ENCODE results near the gene COL4A1. TPM values are rescaled to one million over a fixed set of nuclear protein-coding genes. Genes with fewer than 3 reads are reported as not detected.

The COL4A1 gene
- total and polyA plus RNA-seq, 2 experiments from 2014 or later, result 184 to 519 TPM

GRCh38 chr13:110140099-110140498, 166.9 kb downstream of the COL4A1 start:
- TF ChIP-seq EZH2 (IDR thresholded peaks at IDR 0.05; ENCODE audit: insufficient read depth, poor library complexity, severe bottlenecking) (no peak), EZH2phosphoT487 (IDR thresholded peaks at IDR 0.05; ENCODE audit: insufficient read depth, low read depth) (no peak)
- no peak overlapping the region for H3K4me2 ChIP-seq (ENCODE audit: unreplicated experiment)
- WGBS, 2 experiments (ENCODE audit: low coverage in 1 of 2, low lambda C conversion rate in 2 of 2, missing lambda C conversion rate in 2 of 2), result 93 to 94% methylated on average over 3 of the region's 3 CpGs
- H3K9me2 ChIP-seq (ENCODE audit: insufficient read depth), result no peaks in the 10 kb centered on the region
- peaks cover 7% of the 10 kb centered on the region for H3K4me1 ChIP-seq (ENCODE audit: insufficient read depth)
- no peaks in the 10 kb centered on the region for H3K9me3 ChIP-seq (ENCODE audit: low read depth)
- no peaks in the 10 kb centered on the region for H3K79me2 ChIP-seq (ENCODE audit: insufficient read depth)
- no peak for DNase-seq
- in situ Hi-C loops (cut with MboI), result no loop called here
- no peak overlapping the region for H2AFZ ChIP-seq
- no peaks in the 10 kb centered on the region for H3K36me3 ChIP-seq (ENCODE audit: low read depth)
- no peak overlapping the region for H3K9ac ChIP-seq
- peaks cover 15% of the 10 kb centered on the region; the same call in 1 of the 2 replicates for H3F3A ChIP-seq (ENCODE audit: insufficient read depth)
- H3K27me3 ChIP-seq (replicated peaks; ENCODE audit: insufficient read depth), result no peaks in the 10 kb centered on the region
- H3K4me3 ChIP-seq, result no peak overlapping the region
- H3K27ac ChIP-seq, result no peak overlapping the region
- no peaks in the 10 kb centered on the region for H4K20me1 ChIP-seq (ENCODE audit: insufficient read depth)

DNA sequence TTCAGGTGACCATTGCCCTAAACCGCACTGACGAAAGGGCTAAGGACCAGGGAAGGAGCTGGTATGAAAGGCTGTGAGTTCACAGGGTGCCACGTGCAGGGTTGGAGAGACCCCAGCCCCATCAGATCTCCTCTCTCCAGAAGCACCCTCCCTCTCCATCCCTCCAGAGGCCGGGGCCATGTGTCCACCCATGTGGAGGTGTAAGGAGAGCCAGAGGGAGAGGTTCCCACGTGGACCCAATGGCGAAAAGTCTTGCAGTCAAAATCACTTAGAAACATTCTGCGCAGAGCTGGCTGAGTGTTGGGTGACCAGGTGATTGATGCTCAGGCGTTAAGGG, 168.3 kb downstream of the COL4A1 start:
- H3K9ac ChIP-seq, result peak overlapping the region; percentile 70

DNA sequence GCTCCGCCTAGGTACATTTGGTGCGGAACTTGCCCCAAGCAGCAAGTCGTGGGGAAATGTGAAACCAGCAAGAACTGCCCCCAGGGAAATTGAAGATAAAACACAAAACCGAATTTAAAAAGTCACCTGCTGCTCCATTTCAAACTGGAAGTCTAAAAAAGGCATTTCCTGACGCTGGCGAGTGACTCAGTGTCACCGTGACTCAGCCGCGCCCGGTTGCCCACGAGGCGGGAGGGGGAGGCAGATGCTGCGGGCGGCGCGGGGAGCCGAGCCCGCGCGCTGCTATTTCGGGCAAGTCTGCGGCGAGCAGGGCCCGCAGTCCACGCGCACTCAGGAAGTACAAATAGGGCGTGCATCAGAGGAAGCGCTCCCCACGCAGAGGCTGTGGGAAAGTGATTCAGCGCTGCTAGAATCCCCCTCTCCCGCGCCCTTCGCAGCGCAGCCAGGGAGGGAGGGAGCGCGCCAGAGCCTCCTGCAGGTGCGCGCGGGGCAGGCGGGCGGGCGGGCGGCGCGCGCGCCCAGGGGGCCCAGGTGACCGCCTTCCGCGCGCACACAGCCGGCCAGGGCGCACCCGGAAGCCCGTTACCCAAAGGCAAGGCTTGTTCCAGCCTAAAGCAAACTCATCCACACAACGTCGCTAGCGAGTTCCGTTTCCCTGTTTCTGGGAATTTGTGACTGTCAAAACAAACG, 168.8 kb downstream of the COL4A1 start:
- peak; percentile 93 for DNase-seq
- H3K36me3 ChIP-seq (ENCODE audit: low read depth), result no peaks in the 10 kb centered on the region
- TF ChIP-seq EZH2phosphoT487 (IDR thresholded peaks at IDR 0.05; ENCODE audit: insufficient read depth, low read depth) (no peak), EZH2 (IDR thresholded peaks at IDR 0.05; ENCODE audit: insufficient read depth, poor library complexity, severe bottlenecking) (no peak)
- H3K79me2 ChIP-seq (ENCODE audit: insufficient read depth), result no peaks in the 10 kb centered on the region
- no peaks in the 10 kb centered on the region for H3K9me2 ChIP-seq (ENCODE audit: insufficient read depth)
- H3F3A ChIP-seq (ENCODE audit: insufficient read depth), result peaks cover 15% of the 10 kb centered on the region; the same call in 1 of the 2 replicates
- no peak overlapping the region for H3K27ac ChIP-seq
- WGBS, 2 experiments (ENCODE audit: low coverage in 1 of 2, low lambda C conversion rate in 2 of 2, missing lambda C conversion rate in 2 of 2), result 1 to 2% methylated on average over 38 to 47 of the region's 60 CpGs
- peak overlapping the region; percentile 82 for H3K4me2 ChIP-seq (ENCODE audit: unreplicated experiment)
- H3K9ac ChIP-seq, result peak overlapping the region; percentile 70
- peaks cover 7% of the 10 kb centered on the region for H3K4me1 ChIP-seq (ENCODE audit: insufficient read depth)
- peak overlapping the region; percentile 72 for H3K4me3 ChIP-seq
- H2AFZ ChIP-seq, result peak overlapping the region; percentile 73
- H3K9me3 ChIP-seq (ENCODE audit: low read depth), result no peaks in the 10 kb centered on the region
- no peaks in the 10 kb centered on the region for H3K27me3 ChIP-seq (replicated peaks; ENCODE audit: insufficient read depth)
- in situ Hi-C loops (cut with MboI), result no loop called here
- no peaks in the 10 kb centered on the region for H4K20me1 ChIP-seq (ENCODE audit: insufficient read depth)

More for the DNA sequence above, 168.3 kb downstream of the COL4A1 start:
- no peaks in the 10 kb centered on the region for H4K20me1 ChIP-seq (ENCODE audit: insufficient read depth)
- peaks cover 15% of the 10 kb centered on the region; the same call in 1 of the 2 replicates for H3F3A ChIP-seq (ENCODE audit: insufficient read depth)
- no peaks in the 10 kb centered on the region for H3K79me2 ChIP-seq (ENCODE audit: insufficient read depth)
- no peak for DNase-seq
- H2AFZ ChIP-seq, result peak overlapping the region; percentile 73
- H3K27me3 ChIP-seq (replicated peaks; ENCODE audit: insufficient read depth), result no peaks in the 10 kb centered on the region
- in situ Hi-C loops (cut with MboI), result no loop called here
- H3K27ac ChIP-seq, result no peak overlapping the region
- TF ChIP-seq EZH2 (IDR thresholded peaks at IDR 0.05; ENCODE audit: insufficient read depth, poor library complexity, severe bottlenecking) (no peak), EZH2phosphoT487 (IDR thresholded peaks at IDR 0.05; ENCODE audit: insufficient read depth, low read depth) (no peak)
- H3K36me3 ChIP-seq (ENCODE audit: low read depth), result no peaks in the 10 kb centered on the region
- H3K4me2 ChIP-seq (ENCODE audit: unreplicated experiment), result peak overlapping the region; percentile 82
- peaks cover 7% of the 10 kb centered on the region for H3K4me1 ChIP-seq (ENCODE audit: insufficient read depth)
- H3K9me3 ChIP-seq (ENCODE audit: low read depth), result no peaks in the 10 kb centered on the region
- peak overlapping the region; percentile 72 for H3K4me3 ChIP-seq
- 27 to 33% methylated on average over 8 of the region's 8 CpGs for WGBS, 2 experiments (ENCODE audit: low coverage in 1 of 2, low lambda C conversion rate in 2 of 2, missing lambda C conversion rate in 2 of 2)
- H3K9me2 ChIP-seq (ENCODE audit: insufficient read depth), result no peaks in the 10 kb centered on the region

- H3K4me2 ChIP-seq (ENCODE audit: unreplicated experiment), result peak overlapping the region; percentile 82
- no peak for TF ChIP-seq EZH2 (IDR thresholded peaks at IDR 0.05; ENCODE audit: insufficient read depth, poor library complexity, severe bottlenecking)
- TF ChIP-seq EZH2phosphoT487 (IDR thresholded peaks at IDR 0.05; ENCODE audit: insufficient read depth, low read depth), result no peak
- H3K9ac ChIP-seq, result peak overlapping the region; percentile 70
- no peaks in the 10 kb centered on the region for H3K27me3 ChIP-seq (replicated peaks; ENCODE audit: insufficient read depth)
- peaks cover 11% of the 10 kb centered on the region; the same call in 1 of the 2 replicates for H3F3A ChIP-seq (ENCODE audit: insufficient read depth)
- H3K36me3 ChIP-seq (ENCODE audit: low read depth), result no peaks in the 10 kb centered on the region
- H3K79me2 ChIP-seq (ENCODE audit: insufficient read depth), result no peaks in the 10 kb centered on the region
- peak overlapping the region; percentile 72 for H3K4me3 ChIP-seq
- in situ Hi-C loops (cut with MboI), result no loop called here
- DNase-seq, result peak; percentile 44
- H3K9me3 ChIP-seq (ENCODE audit: low read depth), result no peaks in the 10 kb centered on the region
- H2AFZ ChIP-seq, result peak overlapping the region; percentile 73
- no peaks in the 10 kb centered on the region for H3K9me2 ChIP-seq (ENCODE audit: insufficient read depth)
- H3K27ac ChIP-seq, result no peak overlapping the region
- peaks cover 7% of the 10 kb centered on the region for H3K4me1 ChIP-seq (ENCODE audit: insufficient read depth)
- 2 to 3% methylated on average over 7 of the region's 7 CpGs for WGBS, 2 experiments (ENCODE audit: low coverage in 1 of 2, low lambda C conversion rate in 2 of 2, missing lambda C conversion rate in 2 of 2)
- no peaks in the 10 kb centered on the region for H4K20me1 ChIP-seq (ENCODE audit: insufficient read depth)
Observed at GRCh38 chr13:110137680-110138009, 169.3 kb downstream of the COL4A1 start.

Data from GM23248 (cell line).